Left ventricle myocardium inferior (tissue), 1 donor: Measurements from ENCODE around the gene INTS2. TPM values are rescaled to one million over a fixed set of nuclear protein-coding genes. Genes with fewer than 3 reads are reported as not detected.
"Not testable (repeated sequence)": the region's sequence is repeated elsewhere in the genome, so short reads cannot be mapped to it uniquely, and the experiment has no call there.

Experiments
- DNase-seq: peaks from one replicate; pipeline ENCODE4 v3.0.0-alpha.2; 2020
- H3K27ac ChIP-seq: fragments of 200-600 bp; replicated peaks from 2 replicates; pipeline ENCODE4 v1.8.0; 2021
- H3K27me3 ChIP-seq: fragments of 200-600 bp; 2 replicates; pipeline ENCODE4 v1.8.0; 2021; ENCODE audit warnings: low read depth
- H3K36me3 ChIP-seq: fragments of 200-600 bp; 2 replicates; pipeline ENCODE4 v1.8.0; 2021
- H3K4me1 ChIP-seq: fragments of 200-600 bp; 2 replicates; pipeline ENCODE4 v1.8.0; 2021
- H3K4me3 ChIP-seq: fragments of 200-600 bp; 2 replicates; pipeline ENCODE4 v1.8.0; 2021; ENCODE audit warnings: mild to moderate bottlenecking, moderate library complexity
- H3K9me3 ChIP-seq: fragments of 200-600 bp; replicated peaks from 2 replicates; pipeline ENCODE4 v1.8.0; 2021
- CTCF ChIP-seq: fragments of 200-600 bp; IDR thresholded peaks from 2 replicates; pipeline ENCODE4 v1.8.0; 2021; ENCODE audit warnings: antibody characterized with exemption, mild to moderate bottlenecking, borderline replicate concordance
- intact Hi-C: fragments of 100-400 bp; cut with micrococcal nuclease; formaldehyde crosslinking; loops from one replicate; pipeline ENCODE4 v1.11.0; 2022
- total RNA-seq: library from RNA; stranded (reverse); fragmentation: NEBNext Ultra II Directional; extraction: Animal tissue kit (Norgen Biotek cat#: 25700); gene quantifications from one replicate; pipeline ENCODE4 v1.2.1, GENCODE V29; 2021
- donor health status: DM: no; HTN: yes; CAD: no; lungs with severe emphysema.

Gene INTS2
- total RNA-seq, 1 donor from 2014 or later, result 10.9 TPM

- Histone ChIP-seq H3K27ac (no peak overlapping the region), H3K36me3 (peaks cover 93% of the 10 kb centered on the region), H3K27me3 (no peaks in the 10 kb centered on the region), H3K4me3 (no peak overlapping the region), H3K9me3 (no peaks in the 10 kb centered on the region), H3K4me1 (no peaks in the 10 kb centered on the region)
- no peak for DNase-seq
- intact Hi-C loops, result no loop called here
- TF ChIP-seq CTCF, result no peak
Observed at GRCh38 chr17:61907361-61907760, 20.4 kb downstream of the INTS2 start.

DNA sequence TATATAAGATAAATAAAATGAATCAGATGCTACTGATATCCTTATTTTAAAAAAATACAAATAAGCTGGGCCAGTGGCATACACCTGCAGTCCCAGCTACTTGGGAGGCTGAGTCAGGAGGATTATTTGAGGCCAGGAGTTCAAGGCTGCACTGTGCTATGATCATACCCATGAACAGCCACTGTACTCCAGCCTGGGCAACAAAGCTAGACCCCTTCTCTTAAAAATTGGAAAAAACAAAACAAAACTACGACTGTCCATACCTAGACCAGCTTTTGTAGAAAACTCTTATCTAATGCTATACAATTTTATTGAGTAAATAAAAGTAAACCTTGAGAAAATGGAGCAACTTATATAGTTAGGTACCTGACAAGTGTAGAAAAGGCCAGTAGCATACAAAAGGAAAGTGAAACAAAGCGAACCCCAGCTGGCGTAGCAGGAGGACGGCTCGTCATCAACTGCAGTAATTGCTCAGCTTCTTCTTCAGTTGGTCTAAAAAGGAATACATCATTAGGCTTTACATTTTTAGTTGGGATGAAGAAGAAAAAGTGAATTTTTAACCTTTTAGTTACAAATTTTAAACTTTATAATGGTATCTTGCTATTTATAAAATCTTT lies 23.6 kb downstream of the INTS2 start:
- H3K36me3 ChIP-seq, result peaks cover 92% of the 10 kb centered on the region
- H3K27ac ChIP-seq, result no peak overlapping the region
- no peak overlapping the region for H3K4me3 ChIP-seq
- DNase-seq, result no peak
- TF ChIP-seq CTCF, result no peak
- no peaks in the 10 kb centered on the region for H3K9me3 ChIP-seq
- H3K4me1 ChIP-seq, result no peaks in the 10 kb centered on the region
- H3K27me3 ChIP-seq, result no peaks in the 10 kb centered on the region
- intact Hi-C loops, result no loop called here

- no peaks in the 10 kb centered on the region for H3K4me1 ChIP-seq
- DNase-seq, result no peak
- H3K9me3 ChIP-seq, result no peaks in the 10 kb centered on the region
- intact Hi-C loops, result no loop called here
- no peak overlapping the region for H3K27ac ChIP-seq
- no peak for TF ChIP-seq CTCF
- peaks cover 93% of the 10 kb centered on the region for H3K36me3 ChIP-seq
- H3K4me3 ChIP-seq, result no peak overlapping the region
- H3K27me3 ChIP-seq, result no peaks in the 10 kb centered on the region
Observed at GRCh38 chr17:61903251-61903650, 24.5 kb downstream of the INTS2 start.

DNA sequence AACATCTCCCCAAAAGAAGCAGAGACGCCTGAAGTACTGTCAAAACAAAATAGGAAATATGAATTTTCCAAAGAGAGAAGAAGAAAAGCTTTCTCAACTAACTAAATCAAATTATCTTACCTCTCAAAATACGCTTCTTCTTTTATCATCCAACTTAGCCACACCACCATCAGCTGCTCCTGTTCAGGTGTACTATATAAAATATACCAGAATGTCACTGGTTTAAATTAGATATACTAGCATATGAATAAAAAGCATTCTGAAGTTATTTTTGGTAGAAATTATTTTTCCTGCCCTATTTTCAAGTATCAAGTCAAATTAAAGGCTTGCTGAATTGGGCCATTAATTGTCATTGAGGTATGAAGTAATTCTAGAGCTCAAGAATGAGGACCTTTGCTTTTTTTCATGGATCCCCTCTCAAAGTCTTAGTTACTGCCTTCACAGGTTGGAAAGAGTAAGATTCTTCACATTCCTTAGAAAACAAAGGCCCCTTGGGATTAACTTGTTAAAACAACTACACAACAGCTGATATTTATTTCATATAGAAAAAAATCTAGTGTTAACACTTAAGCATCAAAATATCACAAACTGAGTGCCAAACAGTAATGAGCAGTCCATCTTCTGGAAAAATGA lies 30.1 kb downstream of the INTS2 start:
- intact Hi-C loops, result no loop called here
- Histone ChIP-seq H3K36me3 (peaks cover 83% of the 10 kb centered on the region), H3K27ac (no peak overlapping the region), H3K4me3 (no peak overlapping the region), H3K9me3 (no peaks in the 10 kb centered on the region), H3K4me1 (no peaks in the 10 kb centered on the region), H3K27me3 (no peaks in the 10 kb centered on the region)
- no peak for TF ChIP-seq CTCF
- no peak for DNase-seq

GRCh38 chr17:61895391-61895790 lies 32.4 kb downstream of the INTS2 start:
- Histone ChIP-seq H3K36me3 (peaks cover 79% of the 10 kb centered on the region), H3K27me3 (no peaks in the 10 kb centered on the region), H3K9me3 (no peaks in the 10 kb centered on the region), H3K4me3 (no peak overlapping the region), H3K4me1 (no peaks in the 10 kb centered on the region), H3K27ac (no peak overlapping the region)
- no peak for DNase-seq
- intact Hi-C loops, result no loop called here
- TF ChIP-seq CTCF, result no peak

- H3K4me1 ChIP-seq, H3K4me3 ChIP-seq, intact Hi-C loops, H3K9me3 ChIP-seq, H3K27ac ChIP-seq, DNase-seq, H3K27me3 ChIP-seq: not testable (repeated sequence)
- peaks cover 83% of the 10 kb centered on the region for H3K36me3 ChIP-seq
Observed at GRCh38 chr17:61894310-61894709, 33.5 kb downstream of the INTS2 start.

- H3K4me1 ChIP-seq, intact Hi-C loops, H3K27ac ChIP-seq, H3K9me3 ChIP-seq, DNase-seq, H3K4me3 ChIP-seq, H3K27me3 ChIP-seq: not testable (repeated sequence)
- peaks cover 90% of the 10 kb centered on the region for H3K36me3 ChIP-seq
Observed at GRCh38 chr17:61887733-61888132, 40.0 kb downstream of the INTS2 start.

DNA sequence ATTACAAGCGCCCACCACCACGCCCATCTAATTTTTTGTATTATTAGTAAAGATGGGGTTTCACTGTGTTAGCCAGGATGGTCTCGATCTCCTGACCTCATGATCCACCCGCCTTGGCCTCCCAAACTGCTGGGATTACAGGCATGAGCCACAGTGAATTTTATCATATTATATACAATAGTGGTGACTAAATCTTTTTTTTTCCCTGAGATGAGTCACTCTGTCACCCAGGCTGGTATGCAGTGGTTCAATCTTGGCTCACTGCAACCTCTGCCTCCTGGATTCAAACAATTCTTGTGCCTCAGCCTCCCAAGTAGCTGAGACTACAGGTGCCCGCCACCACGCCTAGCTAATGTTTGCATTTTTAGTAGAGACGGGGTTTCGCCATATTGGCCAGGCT lies 41.9 kb downstream of the INTS2 start:
- DNase-seq, H3K9me3 ChIP-seq, H3K4me1 ChIP-seq, H3K27me3 ChIP-seq, H3K4me3 ChIP-seq, H3K27ac ChIP-seq, intact Hi-C loops: not testable (repeated sequence)
- H3K36me3 ChIP-seq, result peaks cover 91% of the 10 kb centered on the region
